Cortex of kidney (tissue), 1 donor: ENCODE results near the gene TJP3.
"Not testable (repeated sequence)": the region's sequence is repeated elsewhere in the genome, so short reads cannot be mapped to it uniquely, and the experiment has no call there.

ENCODE experiments used
- DNase-seq: peaks from one replicate; lab custom pipeline; 2025; lab: John Stamatoyannopoulos, UW

The TJP3 gene

GRCh38 chr19:3738477-3739220 is 30.5 kb downstream of the TJP3 start:
- DNase-seq = no peak

- DNase-seq = no peak
These were observed 32.2 kb downstream of the TJP3 start for GRCh38 chr19:3740431-3740830.

DNA sequence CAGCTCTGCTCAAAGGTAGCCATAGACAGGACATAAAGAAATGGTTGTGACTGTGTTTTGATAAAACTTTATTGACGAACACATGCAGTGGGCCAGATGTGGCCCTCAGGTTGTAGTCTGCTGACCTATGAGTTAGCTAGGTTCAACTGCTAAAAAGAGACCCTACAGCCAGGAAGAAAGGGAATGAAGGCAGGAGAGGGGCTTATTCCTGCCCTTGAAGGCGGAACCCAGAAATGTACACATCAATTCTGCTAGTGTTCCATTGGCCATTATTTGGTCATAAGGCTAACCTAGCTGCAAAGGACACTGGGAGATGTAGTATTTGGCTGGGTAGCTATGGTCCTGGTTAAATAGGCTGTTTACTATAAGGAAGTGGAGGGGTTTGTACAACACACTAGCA is 35.3 kb downstream of the TJP3 start:
- DNase-seq = no peak

GRCh38 chr19:3745363-3746045 is 37.3 kb downstream of the TJP3 start:
- no peak for DNase-seq

DNA sequence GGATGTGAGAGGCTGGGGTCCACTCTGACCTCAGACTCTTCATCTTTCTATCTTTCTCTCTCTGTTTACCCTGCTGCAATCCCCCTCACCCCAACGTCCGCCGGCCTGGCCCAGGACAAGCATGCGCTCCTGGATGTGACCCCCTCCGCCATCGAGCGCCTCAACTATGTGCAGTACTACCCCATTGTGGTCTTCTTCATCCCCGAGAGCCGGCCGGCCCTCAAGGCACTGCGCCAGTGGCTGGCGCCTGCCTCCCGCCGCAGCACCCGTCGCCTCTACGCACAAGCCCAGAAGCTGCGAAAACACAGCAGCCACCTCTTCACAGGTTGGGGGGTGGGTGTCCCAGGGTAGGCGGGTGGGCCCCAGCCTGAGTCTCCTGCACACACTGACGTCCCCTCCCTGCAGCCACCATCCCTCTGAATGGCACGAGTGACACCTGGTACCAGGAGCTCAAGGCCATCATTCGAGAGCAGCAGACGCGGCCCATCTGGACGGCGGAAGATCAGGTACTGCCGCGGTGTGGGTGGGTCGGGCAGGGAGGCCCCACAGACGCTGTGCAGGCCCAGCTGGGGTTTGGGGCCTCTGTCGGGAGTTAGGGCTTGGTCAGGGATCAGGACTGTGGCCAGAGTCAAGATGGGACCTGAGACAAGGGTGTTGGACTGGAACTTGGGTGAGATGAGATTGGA is 38.3 kb downstream of the TJP3 start:
- no peak for DNase-seq

GRCh38 chr19:3748965-3749364 is 40.8 kb downstream of the TJP3 start:
- no peak for DNase-seq

GRCh38 chr19:3750211-3750610 is 42.0 kb downstream of the TJP3 start:
- DNase-seq = no peak

DNA sequence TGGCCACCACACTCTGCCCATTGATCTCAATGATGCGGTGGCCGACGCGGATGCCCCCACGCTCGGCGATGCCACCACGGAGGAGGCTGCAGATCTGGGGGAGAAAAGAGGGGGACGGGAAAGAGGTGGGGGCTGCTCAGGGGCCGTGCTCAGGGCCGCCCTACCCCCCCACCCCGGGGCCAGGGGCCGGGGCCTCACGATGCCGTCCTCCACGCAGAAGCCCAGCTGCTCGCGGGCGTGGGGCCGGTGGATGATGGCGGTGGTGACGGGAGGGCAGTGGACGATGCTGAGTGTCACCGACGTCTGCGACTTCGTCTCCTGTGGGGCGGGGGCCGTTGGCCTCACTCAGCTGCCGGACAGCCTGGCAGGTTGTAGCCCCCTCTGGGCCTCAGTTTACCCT is 43.1 kb downstream of the TJP3 start:
- DNase-seq = no peak

GRCh38 chr19:3752492-3752891 is 44.3 kb downstream of the TJP3 start:
- DNase-seq = no peak

GRCh38 chr19:3753631-3754410 is 45.6 kb downstream of the TJP3 start:
- no peak for DNase-seq

DNA sequence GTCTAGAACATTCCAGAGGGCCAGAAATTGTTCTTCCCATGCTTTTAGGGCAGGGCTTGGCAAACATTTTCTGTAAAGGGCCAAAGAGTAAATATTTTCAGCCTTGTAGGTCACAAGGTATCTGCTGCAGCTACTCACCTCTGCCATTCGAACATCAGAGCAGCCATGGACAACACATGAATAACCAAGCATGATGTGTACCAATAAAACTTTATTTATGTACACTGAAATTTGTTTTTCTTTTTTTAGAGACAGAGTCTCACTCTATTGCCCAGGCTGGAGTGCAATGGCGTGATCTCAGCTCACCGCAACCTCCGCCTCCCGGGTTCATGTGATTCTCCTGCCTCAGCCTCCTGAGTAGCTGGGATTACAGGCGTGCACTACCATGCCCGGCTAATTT is 49.5 kb downstream of the TJP3 start:
- DNase-seq = not testable (repeated sequence)

DNA sequence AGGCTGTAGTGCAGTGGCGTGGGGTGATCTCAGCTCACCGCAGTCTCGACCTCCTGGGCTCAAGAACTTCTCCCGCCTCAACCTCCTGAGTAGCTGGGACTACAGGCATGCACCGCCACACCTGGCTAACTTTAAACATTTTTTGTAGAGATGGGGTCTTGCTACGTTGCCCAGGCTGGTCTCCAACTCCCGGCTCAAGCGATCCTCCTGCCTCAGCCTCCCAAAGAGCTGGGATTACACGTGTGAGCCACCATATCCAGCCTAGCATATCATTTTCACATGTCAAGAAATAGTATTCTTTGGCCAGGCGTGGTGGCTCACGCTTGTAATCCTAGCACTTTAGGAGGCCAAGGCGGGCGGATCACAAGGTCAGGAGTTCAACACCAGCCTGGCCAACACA is 50.1 kb downstream of the TJP3 start:
- not testable (repeated sequence) for DNase-seq

- no peak for DNase-seq
These were observed 51.5 kb downstream of the TJP3 start for GRCh38 chr19:3759482-3760254.

- no peak for DNase-seq
These were observed 52.7 kb downstream of the TJP3 start for GRCh38 chr19:3760871-3761361.

DNA sequence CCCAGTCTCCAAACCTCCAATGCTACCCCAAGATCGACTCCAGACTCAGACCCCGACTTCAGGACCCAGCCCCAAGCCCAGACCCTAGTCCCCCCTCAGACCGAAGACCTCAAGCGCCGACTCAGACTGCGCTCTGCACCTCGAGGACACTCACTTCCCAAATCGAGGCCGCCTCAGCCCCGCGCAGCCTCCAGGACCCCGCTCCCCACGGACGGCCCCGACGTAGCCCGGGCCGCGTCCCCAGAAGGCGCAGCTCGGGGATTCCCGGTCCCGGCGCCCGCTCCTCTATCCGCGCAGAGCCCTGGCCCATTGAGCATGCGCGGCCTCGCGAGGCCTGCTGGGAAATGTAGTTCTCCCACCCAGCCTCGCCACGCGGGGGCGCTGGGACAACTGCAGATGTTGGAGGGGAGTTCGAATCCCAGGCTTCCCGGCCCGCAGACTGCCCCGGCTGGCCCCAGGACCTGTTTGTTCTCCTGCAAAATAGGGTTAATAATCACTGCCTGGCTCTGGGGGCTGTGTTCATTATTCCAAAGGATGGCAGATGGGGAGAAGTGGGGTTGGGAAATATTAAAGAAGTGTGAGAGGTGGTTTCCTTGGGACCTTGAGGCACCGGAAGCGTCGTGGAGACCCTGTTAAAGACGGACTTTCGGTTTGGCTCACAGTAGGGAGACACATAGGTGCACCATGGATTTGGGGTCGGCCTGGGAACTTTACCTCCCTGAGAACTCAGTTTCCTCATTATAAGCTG is 53.4 kb downstream of the TJP3 start, which contains the start of gene APBA3:
TSS of gene APBA3 (minus strand) at position 311 of the 748 bp plus-strand sequence. CDS start 1,428 bp downstream, outside the sequence.
- no peak for DNase-seq

DNA sequence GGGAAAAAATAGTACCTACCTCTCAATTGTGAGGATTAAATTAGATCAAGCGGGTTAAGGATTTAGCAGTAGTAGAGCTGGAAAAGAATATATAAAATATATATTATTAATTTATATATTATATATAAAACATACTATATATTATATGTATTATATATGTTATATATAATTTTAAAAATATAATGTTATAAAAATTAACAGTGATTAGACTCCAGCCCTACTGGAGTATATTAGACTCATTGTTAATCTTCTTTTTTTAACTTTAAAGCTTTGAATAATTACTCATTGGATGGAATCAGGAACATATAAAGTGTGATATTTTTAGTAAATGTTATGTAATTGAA is 53.9 kb downstream of the TJP3 start:
- DNase-seq = no peak

GRCh38 chr19:3762501-3763459 is 54.6 kb downstream of the TJP3 start, which contains the start of gene MRPL54:
Gene MRPL54 (plus strand): TSS chr19:3762682. CDS start chr19:3762701, 19 bp downstream.
- peak; percentile 88 for DNase-seq

- no peak for DNase-seq
These were observed 56.9 kb downstream of the TJP3 start for GRCh38 chr19:3765121-3765520.

DNA sequence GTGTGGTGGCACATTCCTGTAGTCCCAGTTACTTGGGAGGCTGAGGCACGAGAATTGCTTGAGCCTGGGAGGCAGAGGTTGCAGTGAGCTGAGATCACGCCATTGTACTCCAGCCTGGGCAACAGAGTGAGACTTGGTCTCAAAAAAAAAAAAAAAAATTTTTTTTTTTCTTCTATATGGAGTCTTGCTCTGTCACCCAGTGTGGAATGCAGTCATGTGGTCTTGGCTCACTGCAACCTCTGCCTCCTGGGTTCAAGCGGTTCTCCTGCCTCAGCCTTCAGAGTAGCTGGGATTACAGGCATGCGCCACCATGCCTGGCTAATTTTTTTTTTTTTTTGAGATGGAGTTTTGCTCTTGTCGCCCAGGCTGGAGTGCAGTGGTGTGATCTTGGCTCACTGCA is 57.6 kb downstream of the TJP3 start:
- DNase-seq = not testable (repeated sequence)
